Keratinocyte (primary cell): Measurements from ENCODE around the gene MED15.

Source experiments
- EZH2 ChIP-seq: IDR thresholded peaks from one replicate; pipeline ENCODE4 v1.6.1; 2012; ENCODE audit warnings: inconsistent platforms, mild to moderate bottlenecking, low read length, moderate library complexity
- TF ChIP-seq, protein P1 (sequence below), 3 experiments: IDR thresholded peaks in 1 of 3; conservative IDR thresholded peaks in 1 of 3; optimal IDR thresholded peaks in 1 of 3; 2 replicates in 2 of 3; 3 replicates in 1 of 3; pipeline versions ENCODE3 to v1.5.1; 2011; ENCODE audit warnings: low read length in 3 of 3, mild to moderate bottlenecking in 3 of 3, moderate library complexity in 2 of 3, control low read depth in 1 of 3, inconsistent platforms in 1 of 3; ENCODE audit not compliant: insufficient read depth in 2 of 3; ENCODE audit errors: extremely low read depth in 1 of 3

DNA sequence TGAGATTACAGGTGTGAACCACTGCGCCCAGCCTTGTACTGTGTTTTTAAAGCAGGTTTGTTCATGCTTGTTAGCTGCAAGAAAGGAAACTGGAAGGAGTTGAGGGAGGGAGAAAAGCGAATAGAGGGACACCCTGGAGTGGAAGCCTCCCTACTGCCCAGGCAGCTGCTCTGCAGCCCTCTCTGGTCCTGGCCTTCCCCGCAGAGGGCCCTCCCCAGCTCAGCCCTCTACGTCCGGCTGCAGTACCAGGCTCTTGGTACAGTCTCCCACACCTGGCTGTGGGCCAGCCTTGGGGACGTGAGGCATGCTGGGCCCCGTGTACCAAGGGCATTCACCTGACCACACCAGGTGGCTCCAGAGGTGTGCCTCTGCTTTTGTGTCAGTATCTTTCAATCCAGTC, 70.8 kb downstream of the MED15 start:
- TF ChIP-seq, protein P1, sequence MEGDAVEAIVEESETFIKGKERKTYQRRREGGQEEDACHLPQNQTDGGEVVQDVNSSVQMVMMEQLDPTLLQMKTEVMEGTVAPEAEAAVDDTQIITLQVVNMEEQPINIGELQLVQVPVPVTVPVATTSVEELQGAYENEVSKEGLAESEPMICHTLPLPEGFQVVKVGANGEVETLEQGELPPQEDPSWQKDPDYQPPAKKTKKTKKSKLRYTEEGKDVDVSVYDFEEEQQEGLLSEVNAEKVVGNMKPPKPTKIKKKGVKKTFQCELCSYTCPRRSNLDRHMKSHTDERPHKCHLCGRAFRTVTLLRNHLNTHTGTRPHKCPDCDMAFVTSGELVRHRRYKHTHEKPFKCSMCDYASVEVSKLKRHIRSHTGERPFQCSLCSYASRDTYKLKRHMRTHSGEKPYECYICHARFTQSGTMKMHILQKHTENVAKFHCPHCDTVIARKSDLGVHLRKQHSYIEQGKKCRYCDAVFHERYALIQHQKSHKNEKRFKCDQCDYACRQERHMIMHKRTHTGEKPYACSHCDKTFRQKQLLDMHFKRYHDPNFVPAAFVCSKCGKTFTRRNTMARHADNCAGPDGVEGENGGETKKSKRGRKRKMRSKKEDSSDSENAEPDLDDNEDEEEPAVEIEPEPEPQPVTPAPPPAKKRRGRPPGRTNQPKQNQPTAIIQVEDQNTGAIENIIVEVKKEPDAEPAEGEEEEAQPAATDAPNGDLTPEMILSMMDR (optimal IDR thresholded peaks at IDR 0.05 in 1 of 3, IDR thresholded peaks at IDR 0.05 in 1 of 3, conservative IDR thresholded peaks at IDR 0.05 in 1 of 3; ENCODE audit: extremely low read depth in 1 of 3, insufficient read depth in 2 of 3, low read length in 3 of 3) = no peak
- TF ChIP-seq EZH2 = no peak
